Thyroid gland (tissue), 4 donors: ENCODE data around the gene CDIP1.

Experiments used
- CTCF ChIP-seq, 6 experiments: fragments of 200-600 bp in 3 of 6; fragments of 450-650 bp in 3 of 6; sonication (generic) in 3 of 6; IDR thresholded peaks; one replicate each; pipeline ENCODE4 v1.5.1; 2016 to 2019; ENCODE audit warnings: antibody characterized with exemption in 6 of 6, mild to moderate bottlenecking in 2 of 6, inconsistent platforms in 1 of 6, moderate library complexity in 1 of 6
- POLR2A ChIP-seq, 2 donors: fragments of 450-650 bp; IDR thresholded peaks; one replicate each; pipeline ENCODE4 v1.6.1; 2017; ENCODE audit warnings: antibody characterized with exemption in 2 of 2, mild to moderate bottlenecking in 2 of 2, moderate library complexity in 1 of 2

GRCh38 chr16:4488499-4488967 lies 50.0 kb downstream of the CDIP1 start:
- TF ChIP-seq POLR2A (IDR thresholded peaks at IDR 0.05) (no peak), CTCF (IDR thresholded peaks at IDR 0.05) (no peak)
